ENCODE data around the gene AMDHD2.

AMDHD2 gene

DNA sequence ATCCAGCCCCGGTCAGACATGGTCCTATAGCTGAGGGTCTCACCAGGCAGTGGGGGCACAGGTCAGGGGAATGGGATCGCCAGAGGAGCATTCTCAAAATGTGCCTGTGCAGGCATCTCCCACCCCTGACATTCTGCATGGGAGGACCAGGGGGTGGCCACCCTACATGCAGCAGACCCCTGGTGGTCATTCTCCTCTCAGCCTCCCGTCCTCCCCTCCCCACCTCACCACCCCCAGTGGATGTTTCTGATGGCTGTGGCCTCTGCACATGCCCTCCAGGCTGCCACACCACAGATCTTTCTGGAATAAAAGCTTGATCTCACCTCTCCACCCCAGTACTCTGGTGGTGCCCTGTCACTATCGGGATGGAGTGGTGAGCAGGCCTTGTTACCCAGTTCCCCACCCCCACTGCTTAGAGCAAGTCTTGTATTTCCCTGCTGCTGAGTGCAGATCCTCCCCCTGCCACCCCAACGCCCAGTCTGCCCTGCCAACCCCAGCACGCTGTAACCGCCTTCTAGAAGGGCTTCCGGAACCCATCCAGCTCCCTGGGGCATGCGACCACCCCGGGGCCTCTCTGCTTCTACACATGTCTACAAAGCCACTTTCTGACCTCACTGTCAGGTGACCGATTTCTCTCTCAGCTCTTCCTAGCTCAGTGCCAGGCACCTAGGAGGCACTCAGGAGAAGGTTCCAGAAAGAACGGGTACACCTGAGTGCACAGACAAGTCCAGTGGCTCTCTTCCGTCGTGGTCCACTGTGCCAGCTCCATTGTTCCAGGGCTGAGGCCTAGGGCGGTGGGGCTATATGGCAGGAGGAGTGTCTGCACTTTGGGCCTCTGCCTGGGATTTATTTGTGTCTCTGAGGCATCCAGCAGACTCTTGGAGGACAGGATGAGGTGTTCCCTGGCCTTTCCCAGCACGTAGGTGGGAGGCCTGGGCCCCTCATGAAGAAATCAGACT, 36.0 kb upstream of the AMDHD2 start:
- no peak overlapping the region for H3K4me3 ChIP-seq (replicated peaks; ENCODE audit: low read depth, low read length)
- DNase-seq (ENCODE audit: low read depth), result no peak
- TF ChIP-seq, protein P1, sequence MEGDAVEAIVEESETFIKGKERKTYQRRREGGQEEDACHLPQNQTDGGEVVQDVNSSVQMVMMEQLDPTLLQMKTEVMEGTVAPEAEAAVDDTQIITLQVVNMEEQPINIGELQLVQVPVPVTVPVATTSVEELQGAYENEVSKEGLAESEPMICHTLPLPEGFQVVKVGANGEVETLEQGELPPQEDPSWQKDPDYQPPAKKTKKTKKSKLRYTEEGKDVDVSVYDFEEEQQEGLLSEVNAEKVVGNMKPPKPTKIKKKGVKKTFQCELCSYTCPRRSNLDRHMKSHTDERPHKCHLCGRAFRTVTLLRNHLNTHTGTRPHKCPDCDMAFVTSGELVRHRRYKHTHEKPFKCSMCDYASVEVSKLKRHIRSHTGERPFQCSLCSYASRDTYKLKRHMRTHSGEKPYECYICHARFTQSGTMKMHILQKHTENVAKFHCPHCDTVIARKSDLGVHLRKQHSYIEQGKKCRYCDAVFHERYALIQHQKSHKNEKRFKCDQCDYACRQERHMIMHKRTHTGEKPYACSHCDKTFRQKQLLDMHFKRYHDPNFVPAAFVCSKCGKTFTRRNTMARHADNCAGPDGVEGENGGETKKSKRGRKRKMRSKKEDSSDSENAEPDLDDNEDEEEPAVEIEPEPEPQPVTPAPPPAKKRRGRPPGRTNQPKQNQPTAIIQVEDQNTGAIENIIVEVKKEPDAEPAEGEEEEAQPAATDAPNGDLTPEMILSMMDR (IDR thresholded peaks at IDR 0.05; ENCODE audit: low read length, missing control alignments), result no peak

DNA sequence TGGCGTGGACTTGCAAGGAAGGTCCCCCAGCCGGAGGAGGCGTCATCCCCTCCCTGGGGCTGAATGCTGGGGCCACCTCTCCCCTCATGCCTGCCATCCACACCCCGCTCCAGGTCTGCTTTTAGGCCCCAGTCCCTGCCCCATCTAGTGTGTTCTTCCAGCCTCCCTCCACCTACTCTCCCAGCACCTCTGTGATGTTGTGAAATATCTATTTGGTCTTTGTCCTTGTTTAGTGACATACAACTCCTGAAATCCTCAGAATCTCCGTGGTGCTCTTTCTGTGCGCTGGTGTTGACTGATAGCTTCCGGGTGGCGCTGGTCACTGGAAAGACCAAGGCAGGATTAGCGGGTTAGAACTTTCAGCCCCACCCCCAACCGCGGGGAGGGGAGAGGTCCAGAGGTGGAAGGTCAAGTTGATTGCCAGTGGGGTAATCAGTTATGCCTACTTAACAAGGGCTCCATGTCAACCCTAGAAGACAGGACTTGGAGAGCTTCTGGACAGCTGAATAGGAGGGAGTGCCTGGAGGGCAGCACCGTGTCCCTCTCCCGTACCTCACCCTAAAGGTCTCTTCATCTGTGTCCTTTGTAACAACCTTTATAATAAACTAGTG, 35.2 kb upstream of the AMDHD2 start:
- H3K4me3 ChIP-seq (replicated peaks; ENCODE audit: low read depth, low read length), result no peak overlapping the region
- no peak for DNase-seq (ENCODE audit: low read depth)
- TF ChIP-seq, protein P1 (IDR thresholded peaks at IDR 0.05; ENCODE audit: low read length, missing control alignments), result no peak

DNA sequence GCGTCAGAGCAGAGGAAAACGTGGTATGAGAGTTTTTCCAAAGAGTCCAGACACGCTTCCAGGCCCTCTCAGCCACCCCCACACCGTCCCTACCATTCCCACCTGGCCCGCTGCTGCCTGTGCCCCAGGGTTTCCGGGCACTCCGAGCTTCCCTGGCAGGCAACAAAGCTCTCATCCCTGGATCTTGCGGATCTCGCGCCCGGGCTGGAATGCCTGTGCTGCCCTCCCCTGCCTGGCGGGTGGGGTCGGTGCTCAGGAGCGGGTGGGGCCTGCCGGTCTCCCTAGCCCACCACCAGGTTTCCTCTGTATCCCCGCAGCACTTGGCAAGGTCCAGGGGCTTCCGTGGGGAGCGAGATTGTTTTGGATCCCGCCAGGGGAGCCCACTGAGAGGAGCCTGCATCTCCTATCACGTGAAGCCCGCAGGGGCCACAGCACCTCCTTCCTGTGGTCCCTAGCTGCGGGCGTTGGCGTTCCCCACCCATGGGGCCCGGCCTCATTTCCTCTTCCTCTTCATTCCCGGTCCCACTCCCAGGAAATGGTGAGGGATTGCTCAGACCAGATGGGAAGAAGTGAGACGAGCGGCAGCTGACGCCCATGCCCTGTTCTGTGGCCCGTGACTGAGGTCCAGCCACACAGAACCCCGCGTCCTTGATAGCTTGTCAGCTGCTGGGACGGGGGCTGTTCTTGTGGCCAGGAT, 34.2 kb upstream of the AMDHD2 start:
- DNase-seq (ENCODE audit: low read depth), result no peak
- no peak overlapping the region for H3K4me3 ChIP-seq (replicated peaks; ENCODE audit: low read depth, low read length)
- TF ChIP-seq, protein P1 (IDR thresholded peaks at IDR 0.05; ENCODE audit: low read length, missing control alignments), result no peak

DNA sequence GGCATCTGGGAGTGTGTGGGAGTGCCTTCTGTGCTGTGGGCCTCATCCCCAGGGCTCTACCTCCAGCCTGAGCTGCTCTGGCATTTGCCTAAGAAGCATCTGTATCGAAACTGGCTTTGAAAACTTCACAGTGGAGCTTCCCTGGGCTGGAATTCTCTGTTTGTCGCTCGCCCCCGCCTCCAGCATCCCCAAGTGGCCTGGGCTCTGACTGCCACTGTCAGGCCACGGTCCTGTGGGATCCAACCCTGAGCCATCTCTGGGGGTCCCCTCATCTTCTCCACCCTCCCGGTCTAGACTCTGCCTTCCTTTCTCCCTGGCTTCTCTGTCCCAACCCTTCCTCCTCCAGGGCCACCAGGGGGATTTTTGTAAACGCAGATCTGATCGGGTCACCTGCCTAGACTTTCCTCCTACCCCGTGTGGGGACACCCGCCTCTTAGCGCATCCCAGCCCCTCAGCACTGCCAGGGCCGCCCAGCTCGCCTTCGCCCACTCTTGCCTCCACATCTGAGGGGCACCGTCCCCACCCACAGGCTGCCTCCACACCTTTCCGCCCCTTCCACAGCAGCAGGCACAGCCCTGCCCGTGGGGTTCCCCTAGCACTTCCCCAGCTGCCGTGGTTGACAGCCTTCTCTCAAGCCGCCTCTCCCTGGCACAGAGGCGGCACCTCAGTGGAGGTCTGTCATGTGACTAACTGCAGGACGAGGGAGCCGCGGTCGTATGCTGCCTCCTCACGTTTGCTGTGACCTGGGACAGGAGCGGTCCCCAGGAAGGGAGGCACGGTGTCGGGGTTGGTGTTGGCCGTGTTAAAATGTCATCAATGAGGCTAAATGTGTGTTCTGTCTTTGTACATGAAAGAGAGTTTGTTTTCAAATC, 33.3 kb upstream of the AMDHD2 start:
- no peak overlapping the region for H3K4me3 ChIP-seq (replicated peaks; ENCODE audit: low read depth, low read length)
- TF ChIP-seq, protein P1 (IDR thresholded peaks at IDR 0.05; ENCODE audit: low read length, missing control alignments), result no peak
- no peak for DNase-seq (ENCODE audit: low read depth)

DNA sequence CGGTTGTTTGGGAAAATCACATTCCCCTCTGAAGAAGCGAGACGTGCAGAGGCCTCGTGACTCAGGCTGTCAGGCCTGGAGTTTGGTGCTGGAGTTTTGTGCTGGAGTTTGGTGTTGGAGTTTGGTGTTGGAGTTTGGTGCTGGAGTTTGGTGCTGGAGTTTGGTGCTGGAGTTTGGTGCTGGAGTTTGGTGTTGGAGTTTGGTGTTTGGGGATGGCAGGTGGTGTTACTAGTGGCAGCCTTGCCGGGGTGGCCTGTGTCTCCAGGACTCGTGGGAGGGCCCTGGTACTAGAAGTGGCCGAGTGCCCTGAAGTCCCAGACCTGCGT, 32.7 kb upstream of the AMDHD2 start:
- no peak for DNase-seq (ENCODE audit: low read depth)
- H3K4me3 ChIP-seq (replicated peaks; ENCODE audit: low read depth, low read length), result no peak overlapping the region
- TF ChIP-seq, protein P1 (IDR thresholded peaks at IDR 0.05; ENCODE audit: low read length, missing control alignments), result no peak

DNA sequence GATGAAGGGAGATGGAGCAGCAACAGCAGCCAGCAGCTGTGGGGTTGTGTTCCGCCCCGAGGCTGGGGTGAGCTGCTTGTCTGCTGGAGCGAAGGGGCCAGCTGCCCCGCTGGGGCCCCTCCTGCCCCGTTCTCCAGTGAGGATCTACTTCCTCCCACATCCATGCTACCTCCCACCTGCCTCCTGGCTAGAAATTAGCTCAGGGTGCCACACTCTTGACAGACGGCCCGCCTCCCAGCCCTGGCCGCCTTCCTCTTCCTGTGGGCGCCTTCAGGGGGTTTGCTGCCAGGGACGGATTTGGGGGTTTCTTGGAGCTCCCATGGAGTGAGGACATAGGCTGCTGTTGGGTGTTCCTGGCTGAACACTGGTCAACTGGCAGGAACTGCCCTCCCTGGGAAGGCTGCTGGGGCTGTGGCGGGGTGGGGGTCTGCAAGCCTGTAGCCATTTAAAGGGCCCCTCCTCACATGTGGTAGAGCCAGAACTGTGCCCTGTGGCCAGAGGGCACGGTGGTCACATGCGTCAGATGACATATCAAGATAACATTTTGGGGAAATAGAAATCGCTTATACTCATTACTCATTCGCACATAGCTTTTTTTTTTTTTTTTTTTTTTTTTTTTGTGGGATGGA, 32.2 kb upstream of the AMDHD2 start:
- DNase-seq (ENCODE audit: low read depth), result no peak
- H3K4me3 ChIP-seq (replicated peaks; ENCODE audit: low read depth, low read length), result no peak overlapping the region
- TF ChIP-seq, protein P1 (IDR thresholded peaks at IDR 0.05; ENCODE audit: low read length, missing control alignments), result no peak

Data from fibroblast of pulmonary artery (primary cell).